GM21717 (cell line): ENCODE measurements around the gene PCGF5.
"Not testable (repeated sequence)": the region's sequence is repeated elsewhere in the genome, so short reads cannot be mapped to it uniquely, and the experiment has no call there.

Experiments
- ATAC-seq: cut with Tn5 transposase; IDR thresholded peaks from one replicate; pipeline ENCODE4 v1.9.1; 2021; ENCODE audit warnings: mild to moderate bottlenecking, moderate library complexity; ENCODE audit not compliant: unreplicated experiment

The PCGF5 gene

GRCh38 chr10:91319336-91319735 is 98.9 kb downstream of the PCGF5 start:
- no peak for ATAC-seq

- not testable (repeated sequence) for ATAC-seq
Observed at GRCh38 chr10:91323293-91323905, 102.9 kb downstream of the PCGF5 start.

GRCh38 chr10:91328320-91328984 is 108.0 kb downstream of the PCGF5 start:
- no peak for ATAC-seq
